GM13976 (cell line): ENCODE results near the gene C1orf116.

Source experiments
- DNase-seq: peaks from one replicate; pipeline ENCODE4 v3.0.0; 2012; ENCODE audit warnings: low spot score
- in situ Hi-C: fragments of 300-500 bp; cut with MboI; formaldehyde crosslinking; loops from one replicate; pipeline ENCODE4 v1.12.0; 2022; ENCODE audit warnings: low sequenced_read_pairs, mixed read lengths, inconsistent platforms; ENCODE audit not compliant: unreplicated experiment
- TF ChIP-seq, protein P1 (sequence below): IDR thresholded peaks from 2 replicates; pipeline ENCODE4 v1.5.1; 2012; ENCODE audit warnings: borderline replicate concordance, mild to moderate bottlenecking; ENCODE audit not compliant: insufficient read depth; ENCODE audit errors: extremely low read depth, missing control alignments, control extremely low read depth

C1orf116 gene

DNA sequence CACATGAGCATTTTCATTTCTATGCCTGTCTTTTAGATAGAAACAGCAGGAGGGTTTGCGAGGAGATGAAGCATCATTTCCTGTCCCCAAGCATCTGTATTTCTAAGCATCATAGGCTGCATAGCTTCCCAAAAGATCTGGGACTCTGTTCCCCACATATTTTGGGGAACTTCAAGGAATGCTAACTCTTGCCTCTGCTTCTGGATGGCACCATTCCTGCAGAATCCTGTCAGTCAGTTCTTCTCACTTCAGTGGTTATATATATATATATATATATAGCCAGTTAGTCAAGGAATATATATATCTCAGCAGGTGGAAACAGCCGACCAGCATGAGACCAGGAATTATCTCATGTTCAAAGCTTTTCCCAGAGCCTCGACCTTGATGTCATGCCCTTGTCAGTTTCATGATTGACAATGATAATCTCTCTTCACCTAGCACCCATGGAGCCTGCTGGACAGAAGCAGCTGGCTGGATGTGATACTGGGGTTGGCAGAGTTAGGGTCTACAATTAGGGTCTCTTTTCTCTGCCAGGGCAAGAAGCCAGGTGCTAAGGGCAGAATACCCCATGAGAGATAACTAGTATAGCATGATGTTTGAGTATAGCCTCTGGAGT, 22.9 kb upstream of the C1orf116 start:
- no peak for DNase-seq
- in situ Hi-C loops: no loop called here
- TF ChIP-seq, protein P1, sequence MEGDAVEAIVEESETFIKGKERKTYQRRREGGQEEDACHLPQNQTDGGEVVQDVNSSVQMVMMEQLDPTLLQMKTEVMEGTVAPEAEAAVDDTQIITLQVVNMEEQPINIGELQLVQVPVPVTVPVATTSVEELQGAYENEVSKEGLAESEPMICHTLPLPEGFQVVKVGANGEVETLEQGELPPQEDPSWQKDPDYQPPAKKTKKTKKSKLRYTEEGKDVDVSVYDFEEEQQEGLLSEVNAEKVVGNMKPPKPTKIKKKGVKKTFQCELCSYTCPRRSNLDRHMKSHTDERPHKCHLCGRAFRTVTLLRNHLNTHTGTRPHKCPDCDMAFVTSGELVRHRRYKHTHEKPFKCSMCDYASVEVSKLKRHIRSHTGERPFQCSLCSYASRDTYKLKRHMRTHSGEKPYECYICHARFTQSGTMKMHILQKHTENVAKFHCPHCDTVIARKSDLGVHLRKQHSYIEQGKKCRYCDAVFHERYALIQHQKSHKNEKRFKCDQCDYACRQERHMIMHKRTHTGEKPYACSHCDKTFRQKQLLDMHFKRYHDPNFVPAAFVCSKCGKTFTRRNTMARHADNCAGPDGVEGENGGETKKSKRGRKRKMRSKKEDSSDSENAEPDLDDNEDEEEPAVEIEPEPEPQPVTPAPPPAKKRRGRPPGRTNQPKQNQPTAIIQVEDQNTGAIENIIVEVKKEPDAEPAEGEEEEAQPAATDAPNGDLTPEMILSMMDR: no peak

DNA sequence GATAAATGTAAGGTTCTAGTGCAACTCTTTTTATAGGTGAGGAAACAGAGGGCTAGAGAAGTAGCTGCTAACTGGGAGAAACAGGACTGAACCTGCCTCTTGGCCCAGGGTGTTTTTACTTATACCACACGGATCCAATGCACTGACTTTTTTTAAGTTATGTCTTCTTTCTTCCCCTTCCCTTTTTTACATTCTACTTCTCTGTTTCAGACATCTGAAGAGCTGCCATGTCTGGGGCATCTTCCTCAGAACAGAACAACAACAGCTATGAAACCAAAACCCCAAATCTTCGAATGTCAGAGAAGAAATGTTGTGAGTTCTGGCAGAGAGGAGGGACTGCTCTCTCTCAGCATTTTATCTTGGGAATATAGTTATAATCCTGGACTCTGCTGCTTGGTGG, 21.9 kb upstream of the C1orf116 start:
- no peak for DNase-seq
- TF ChIP-seq, protein P1: no peak
- in situ Hi-C loops: no loop called here

DNA sequence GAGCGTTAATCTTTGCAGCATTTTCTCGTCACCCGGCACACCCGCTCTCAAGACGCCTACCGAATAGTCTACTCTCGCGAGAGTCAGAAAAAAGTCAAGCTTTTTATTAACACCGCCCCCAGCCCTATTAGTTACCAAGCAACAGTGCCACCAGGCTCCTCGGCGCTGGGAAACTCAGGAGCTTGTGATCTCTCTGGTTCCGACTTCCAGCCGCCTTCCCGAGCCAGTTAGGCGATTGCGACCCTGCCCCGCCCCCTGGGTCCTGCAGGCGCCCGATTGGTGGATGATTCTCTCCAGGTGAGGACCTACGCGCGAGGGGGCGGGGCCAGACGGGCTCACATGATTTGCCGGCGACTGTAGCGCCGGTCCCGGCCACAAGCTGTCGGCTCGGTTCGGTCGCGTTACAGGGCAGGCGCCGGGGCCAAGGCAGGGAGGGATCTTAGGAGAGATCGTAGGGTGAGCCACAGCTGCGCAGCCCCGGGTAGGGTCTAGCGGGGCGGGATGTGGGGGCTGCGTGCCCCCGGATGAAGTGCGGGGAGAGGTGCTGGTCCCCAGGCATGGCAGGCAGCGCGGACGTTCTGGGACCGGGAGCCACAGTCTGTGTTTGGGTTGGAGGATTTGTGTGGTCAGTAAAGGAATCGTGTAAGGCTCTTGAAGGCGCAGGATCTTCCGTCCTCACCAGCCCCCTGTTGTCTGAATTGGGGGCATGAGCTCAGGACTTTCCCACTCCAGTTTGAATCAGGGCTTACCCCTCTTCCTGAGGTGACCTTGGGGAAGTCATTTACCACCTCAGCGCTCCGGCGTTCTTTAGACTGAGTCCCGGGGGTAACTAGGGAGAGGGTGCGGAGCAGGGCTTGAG, 20.6 kb upstream of the C1orf116 start, which contains the start of gene PFKFB2:
Gene PFKFB2, plus strand, starts transcription at position 365 of the 859 bp plus-strand sequence. CDS start 1,443 bp downstream, outside the sequence.
- in situ Hi-C loops: no loop called here
- TF ChIP-seq, protein P1: no peak

DNA sequence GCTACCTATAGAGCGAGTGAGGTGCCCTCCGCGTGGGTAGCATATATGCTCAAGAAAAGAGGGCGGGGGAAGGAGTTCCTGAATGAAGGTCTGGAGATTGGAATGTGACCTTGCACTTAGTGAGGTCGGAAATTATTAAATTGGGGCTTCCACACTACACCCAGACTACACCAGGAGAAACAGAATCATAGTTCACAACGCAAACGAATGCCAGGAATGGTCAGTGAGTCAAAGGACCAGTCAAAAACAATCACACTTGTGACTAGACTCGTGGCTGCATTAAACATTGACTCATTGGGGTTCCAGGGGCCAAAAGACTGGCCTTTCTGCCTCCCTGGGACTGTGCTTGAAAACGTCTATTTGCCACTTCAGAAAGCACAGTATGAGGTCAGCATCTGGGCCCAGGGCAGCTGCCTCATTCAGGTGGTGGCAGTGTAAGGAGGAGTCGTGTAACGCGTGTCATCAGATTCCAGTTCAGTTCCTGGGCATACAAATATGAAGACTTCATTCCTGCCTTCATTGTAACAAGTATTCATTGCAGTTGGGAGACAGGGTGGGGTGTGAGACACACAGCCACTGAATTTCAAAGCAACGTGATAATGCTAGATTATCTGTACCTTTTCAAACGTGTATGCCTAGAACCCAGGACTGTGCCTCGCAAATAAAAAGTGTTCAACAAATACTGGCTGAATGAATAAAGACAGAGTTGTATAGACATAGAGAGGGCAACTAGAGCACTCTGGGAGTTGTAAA, 18.8 kb upstream of the C1orf116 start, which contains the start of gene YOD1:
Gene YOD1, minus strand, starts transcription at position 18 of the 753 bp plus-strand sequence. CDS start 178 bp downstream, outside the sequence.
- in situ Hi-C loops: no loop called here
- no peak for DNase-seq
- TF ChIP-seq, protein P1: no peak

More for the DNA sequence above, 20.6 kb upstream of the C1orf116 start, which contains the start of gene PFKFB2:
- peak; percentile 94 for DNase-seq

DNA sequence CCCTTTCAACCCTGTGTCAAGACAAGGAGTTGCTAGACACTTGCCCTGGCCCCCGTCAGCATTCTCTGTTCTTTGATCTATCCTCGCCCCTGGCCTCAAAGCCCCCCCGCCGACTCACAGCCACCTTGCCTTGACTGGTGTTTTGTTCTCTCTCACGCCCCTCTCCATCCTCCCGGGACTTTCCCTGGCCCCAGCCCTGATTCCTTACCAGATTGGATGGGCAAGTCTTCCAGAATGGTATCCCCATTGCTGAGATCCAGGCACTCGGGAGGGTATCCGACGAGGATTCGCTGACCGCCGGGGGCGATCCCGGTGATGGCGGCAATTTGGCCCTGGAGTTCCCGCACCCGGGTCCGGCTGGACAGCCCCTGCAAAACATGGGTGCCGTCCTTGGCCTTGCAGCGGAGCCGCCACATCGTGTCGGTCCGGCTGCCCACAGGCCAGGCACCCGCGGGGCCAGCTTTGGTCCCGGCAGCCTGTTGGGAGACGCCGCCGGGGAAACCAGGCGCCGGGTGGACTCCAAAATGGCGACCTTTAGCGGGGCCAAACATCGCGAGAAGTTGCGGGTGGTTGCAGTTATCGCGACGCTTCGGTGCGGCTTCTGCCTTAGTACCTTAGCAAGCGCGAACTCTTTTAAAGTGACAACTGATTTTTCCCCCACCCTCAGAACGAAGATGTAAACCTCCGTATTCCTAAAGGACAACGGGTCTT, 18.1 kb upstream of the C1orf116 start:
- TF ChIP-seq, protein P1: no peak
- peak; percentile 92 for DNase-seq
- in situ Hi-C loops: no loop called here
